Hepatocyte (in vitro differentiated cells): ENCODE results near the gene TTC5. TPM values are rescaled to one million over a fixed set of nuclear protein-coding genes. Genes with fewer than 3 reads are reported as not detected.
"Not testable (repeated sequence)": the region's sequence is repeated elsewhere in the genome, so short reads cannot be mapped to it uniquely, and the experiment has no call there.

ENCODE experiments used
- DNase-seq: peaks from one replicate; pipeline ENCODE4 v3.0.0-alpha.2; 2016; ENCODE audit warnings: low spot score
- H2AFZ ChIP-seq: fragments of 200-600 bp; sonication (generic); 2 replicates; pipeline ENCODE4 v1.6.0; 2016; ENCODE audit warnings: antibody characterized with exemption, mild to moderate bottlenecking
- H3K27ac ChIP-seq: fragments of 200-600 bp; sonication (generic); 2 replicates; pipeline ENCODE4 v1.5.1; 2016; ENCODE audit warnings: mild to moderate bottlenecking
- H3K27me3 ChIP-seq: fragments of 200-600 bp; sonication (generic); 2 replicates; pipeline ENCODE4 v1.6.1; 2016
- H3K36me3 ChIP-seq: fragments of 200-600 bp; sonication (generic); replicated peaks from 2 replicates; pipeline ENCODE4 v1.5.1; 2016; ENCODE audit warnings: low read depth; ENCODE audit not compliant: insufficient read depth
- H3K4me1 ChIP-seq: fragments of 200-600 bp; sonication (generic); 2 replicates; pipeline ENCODE4 v1.5.1; 2016; ENCODE audit warnings: mild to moderate bottlenecking, moderate library complexity; ENCODE audit not compliant: insufficient read depth
- H3K4me2 ChIP-seq: fragments of 200-600 bp; sonication (generic); 2 replicates; pipeline ENCODE4 v1.6.0; 2016
- H3K4me3 ChIP-seq: fragments of 200-600 bp; sonication (generic); 2 replicates; pipeline ENCODE4 v1.5.1; 2016; ENCODE audit warnings: mild to moderate bottlenecking
- H3K79me2 ChIP-seq: fragments of 200-600 bp; sonication (generic); 2 replicates; pipeline ENCODE4 v1.6.0; 2017; ENCODE audit warnings: mild to moderate bottlenecking
- H3K9me2 ChIP-seq: fragments of 200-600 bp; sonication (generic); replicated peaks from 2 replicates; pipeline ENCODE4 v1.6.0; 2017; ENCODE audit warnings: mild to moderate bottlenecking; ENCODE audit not compliant: insufficient read depth
- H3K9me3 ChIP-seq: fragments of 200-600 bp; sonication (generic); 2 replicates; pipeline ENCODE4 v1.5.1; 2016; ENCODE audit warnings: low read depth, mild to moderate bottlenecking
- H4K20me1 ChIP-seq: fragments of 200-600 bp; sonication (generic); 2 replicates; pipeline ENCODE4 v1.6.0; 2016; ENCODE audit warnings: mild to moderate bottlenecking; ENCODE audit not compliant: insufficient read depth, poor library complexity, severe bottlenecking
- EZH2 ChIP-seq: fragments of 200-600 bp; sonication (generic); IDR thresholded peaks from 2 replicates; pipeline ENCODE4 v1.6.1; 2016; ENCODE audit warnings: antibody characterized with exemption, mild to moderate bottlenecking, borderline replicate concordance
- EZH2phosphoT487 ChIP-seq: fragments of 200-600 bp; sonication (generic); IDR thresholded peaks from one replicate; pipeline ENCODE4 v1.6.1; 2018; ENCODE audit warnings: antibody characterized with exemption, mild to moderate bottlenecking, low read depth, moderate library complexity; ENCODE audit not compliant: unreplicated experiment, severe bottlenecking
- WGBS: methylation state at CpG from one replicate; pipeline ENCODE4 v1.1.6; 2016; ENCODE audit warnings: low lambda C conversion rate; ENCODE audit errors: missing lambda C conversion rate; 5-methylcytosine and 5-hydroxymethylcytosine counted together
- polyA plus RNA-seq: library from polyadenylated mRNA; unstranded; fragments of >200 nt; fragmentation: Nextera tagmentation; extraction: Ambion mirVana; gene quantifications from 2 replicates; pipeline ENCODE4 v1.2.1, GENCODE V29; 2016
- small RNA-seq: library from RNA; depleted of rRNA; stranded (forward); fragments of <200 nt; gene quantifications from one replicate; pipeline ENCODE3, GENCODE V24; 2014
- total RNA-seq: library from RNA; depleted of rRNA; stranded (reverse); fragments of >200 nt; gene quantifications from 2 replicates; pipeline ENCODE4 v1.2.3, GENCODE V29; 2014
- TF ChIP-seq, protein P1 (sequence below): fragments of 200-600 bp; sonication (generic); IDR thresholded peaks from 2 replicates; pipeline ENCODE4 v1.5.1; 2016; ENCODE audit warnings: antibody characterized with exemption, mild to moderate bottlenecking; ENCODE audit not compliant: poor library complexity

TTC5 gene
- total and polyA plus RNA-seq, 2 experiments from 2014 or later: 10.8 to 17.4 TPM

DNA sequence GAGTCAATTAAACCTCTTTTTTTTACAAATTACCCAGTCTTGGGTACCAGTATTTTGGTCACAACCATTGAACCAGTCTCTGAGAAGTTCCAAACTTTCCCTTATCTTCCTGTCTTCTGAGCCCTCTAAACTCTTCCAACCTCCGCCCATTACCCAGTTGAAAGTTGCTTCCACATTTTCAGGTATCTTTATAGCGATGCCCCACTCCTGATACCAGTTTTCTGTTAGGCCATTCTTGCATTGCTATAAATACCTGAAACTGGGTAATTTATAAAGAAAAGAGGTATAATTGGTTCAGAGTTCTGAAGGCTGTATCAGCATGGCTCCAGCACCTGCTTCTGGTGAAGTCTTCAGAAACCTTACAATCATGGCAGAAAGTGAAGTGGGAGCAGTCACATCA, 31.7 kb downstream of the TTC5 start:
- no peaks in the 10 kb centered on the region for H3K27me3 ChIP-seq
- no peak for DNase-seq
- TF ChIP-seq, protein P1, sequence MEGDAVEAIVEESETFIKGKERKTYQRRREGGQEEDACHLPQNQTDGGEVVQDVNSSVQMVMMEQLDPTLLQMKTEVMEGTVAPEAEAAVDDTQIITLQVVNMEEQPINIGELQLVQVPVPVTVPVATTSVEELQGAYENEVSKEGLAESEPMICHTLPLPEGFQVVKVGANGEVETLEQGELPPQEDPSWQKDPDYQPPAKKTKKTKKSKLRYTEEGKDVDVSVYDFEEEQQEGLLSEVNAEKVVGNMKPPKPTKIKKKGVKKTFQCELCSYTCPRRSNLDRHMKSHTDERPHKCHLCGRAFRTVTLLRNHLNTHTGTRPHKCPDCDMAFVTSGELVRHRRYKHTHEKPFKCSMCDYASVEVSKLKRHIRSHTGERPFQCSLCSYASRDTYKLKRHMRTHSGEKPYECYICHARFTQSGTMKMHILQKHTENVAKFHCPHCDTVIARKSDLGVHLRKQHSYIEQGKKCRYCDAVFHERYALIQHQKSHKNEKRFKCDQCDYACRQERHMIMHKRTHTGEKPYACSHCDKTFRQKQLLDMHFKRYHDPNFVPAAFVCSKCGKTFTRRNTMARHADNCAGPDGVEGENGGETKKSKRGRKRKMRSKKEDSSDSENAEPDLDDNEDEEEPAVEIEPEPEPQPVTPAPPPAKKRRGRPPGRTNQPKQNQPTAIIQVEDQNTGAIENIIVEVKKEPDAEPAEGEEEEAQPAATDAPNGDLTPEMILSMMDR: no peak
- TF ChIP-seq EZH2 (no peak), EZH2phosphoT487 (no peak)
- H4K20me1 ChIP-seq: no peaks in the 10 kb centered on the region
- no peaks in the 10 kb centered on the region for H3K4me1 ChIP-seq
- H3K4me2 ChIP-seq: no peak overlapping the region
- H3K79me2 ChIP-seq: no peaks in the 10 kb centered on the region
- H3K9me2 ChIP-seq: no peaks in the 10 kb centered on the region
- H3K9me3 ChIP-seq: no peaks in the 10 kb centered on the region
- H2AFZ ChIP-seq: no peak overlapping the region
- H3K27ac ChIP-seq: no peak overlapping the region
- H3K4me3 ChIP-seq: no peak overlapping the region
- H3K36me3 ChIP-seq: no peaks in the 10 kb centered on the region
- 98% methylated on average over 2 of the region's 2 CpGs for WGBS

DNA sequence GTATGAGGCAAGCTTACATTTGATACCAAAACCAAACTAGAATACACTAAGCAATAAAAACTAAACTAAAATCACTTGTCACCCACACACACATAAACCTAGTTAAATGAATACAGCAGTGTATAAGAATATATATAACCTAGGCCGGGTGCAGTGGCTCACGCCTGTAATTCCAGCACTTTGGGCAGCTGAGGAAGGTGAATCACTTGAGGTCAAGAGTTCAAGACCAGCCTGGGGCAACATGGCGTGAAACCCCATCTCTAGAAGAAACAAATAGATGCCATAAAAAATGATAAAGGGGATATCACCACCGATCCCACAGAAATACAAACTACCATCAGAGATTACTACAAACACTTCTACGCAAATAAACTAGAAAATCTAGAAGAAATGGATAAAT, 41.4 kb downstream of the TTC5 start:
- DNase-seq, H2AFZ ChIP-seq, H3K27ac ChIP-seq, H3K4me1 ChIP-seq, H3K9me3 ChIP-seq, H3K9me2 ChIP-seq, H3K4me2 ChIP-seq, H3K4me3 ChIP-seq, H3K27me3 ChIP-seq, H4K20me1 ChIP-seq, H3K79me2 ChIP-seq, H3K36me3 ChIP-seq: not testable (repeated sequence)
- WGBS: 89% methylated on average over 5 of the region's 5 CpGs

DNA sequence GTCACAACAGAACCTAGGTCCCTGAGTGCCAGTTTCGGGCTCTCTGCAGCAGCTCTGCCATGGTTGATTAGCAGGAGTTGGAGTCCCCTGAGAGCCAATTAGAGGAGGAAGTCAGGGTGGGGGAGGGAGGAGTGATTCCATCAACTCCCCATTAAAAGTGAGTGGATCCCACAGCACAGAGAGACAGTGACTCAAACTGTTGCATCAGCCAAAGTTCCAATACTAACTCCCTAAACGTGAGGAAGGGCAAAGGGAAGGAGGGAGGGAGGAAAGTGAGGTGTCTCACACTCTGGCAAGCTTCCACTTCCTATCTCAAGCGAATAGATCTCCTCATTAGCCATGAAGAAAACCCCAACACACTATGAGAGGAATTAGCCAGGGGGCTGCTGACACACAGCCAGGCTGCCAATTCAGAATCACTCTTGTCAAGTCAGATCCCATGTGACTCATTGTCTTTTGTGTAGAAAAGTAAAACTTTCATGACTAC, 43.1 kb downstream of the TTC5 start:
- no peak for DNase-seq
- Histone ChIP-seq H3K4me2 (no peak overlapping the region), H3K4me3 (no peak overlapping the region), H3K9me2 (no peaks in the 10 kb centered on the region), H3K9me3 (no peaks in the 10 kb centered on the region), H3K27me3 (no peaks in the 10 kb centered on the region), H3K27ac (no peak overlapping the region), H2AFZ (no peak overlapping the region), H4K20me1 (no peaks in the 10 kb centered on the region), H3K79me2 (no peaks in the 10 kb centered on the region), H3K4me1 (no peaks in the 10 kb centered on the region), H3K36me3 (no peaks in the 10 kb centered on the region)
- WGBS: 41% methylated on average over 3 of the region's 3 CpGs
- TF ChIP-seq, protein P1: no peak
- no peak for TF ChIP-seq EZH2
- TF ChIP-seq EZH2phosphoT487: no peak

DNA sequence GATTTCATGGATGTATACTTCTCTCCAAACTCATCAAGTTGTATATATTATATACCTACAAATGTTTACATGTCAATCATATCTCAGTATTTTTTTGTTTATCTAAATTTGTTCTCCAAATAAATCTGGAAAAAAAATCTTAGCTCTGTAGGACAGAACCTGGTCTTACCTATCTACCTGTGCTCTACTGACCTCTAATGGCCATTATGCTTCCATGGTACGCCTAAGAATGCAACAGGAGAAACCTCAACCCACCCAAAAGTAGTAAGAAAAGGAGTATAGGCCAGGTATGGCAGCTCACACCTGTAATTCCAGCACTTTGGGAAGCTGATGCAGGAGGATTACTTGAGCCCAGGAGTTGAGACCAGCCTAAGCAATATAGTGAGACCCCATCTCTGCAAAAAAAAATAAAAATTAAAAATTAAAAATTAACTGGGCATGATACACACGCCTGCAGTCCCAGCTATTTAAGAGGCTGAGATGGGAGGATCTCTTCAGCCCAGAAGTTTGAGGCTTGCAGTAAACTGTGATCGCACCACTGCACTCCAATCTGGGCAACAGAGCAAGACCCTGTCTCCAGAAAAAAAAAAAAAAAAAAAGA, 58.0 kb downstream of the TTC5 start:
- Histone ChIP-seq H3K27ac (no peak overlapping the region), H3K9me3 (no peaks in the 10 kb centered on the region), H3K4me1 (no peaks in the 10 kb centered on the region), H3K36me3 (no peaks in the 10 kb centered on the region), H2AFZ (no peak overlapping the region), H4K20me1 (no peaks in the 10 kb centered on the region), H3K4me2 (no peak overlapping the region), H3K9me2 (no peaks in the 10 kb centered on the region), H3K4me3 (no peak overlapping the region), H3K79me2 (no peaks in the 10 kb centered on the region), H3K27me3 (no peaks in the 10 kb centered on the region)
- no peak for DNase-seq
- TF ChIP-seq, protein P1: peak; percentile 3
- no peak for TF ChIP-seq EZH2phosphoT487
- WGBS: 66% methylated on average over 3 of the region's 3 CpGs

Small RNAs within 50 kb of the gene (small RNA-seq; reads per million reads assigned to genes)
- gene SNORA79B (0.16 reads per million), gene SNORD126 (670 reads per million, percentile 99 among the genes with 10 or more reads in this experiment)

Other genes with a start within 250 kb of the TTC5 start
- not detected in 2 replicates for gene OR4L1, start 245.9 kb downstream of the TTC5 start, total RNA-seq
- not detected in 2 replicates for gene OR4L1, start 245.9 kb downstream of the TTC5 start, polyA plus RNA-seq
- gene OR4K17, start 195.2 kb downstream of the TTC5 start, total RNA-seq: not detected in 2 replicates
- gene OR4K17, start 195.2 kb downstream of the TTC5 start, polyA plus RNA-seq: not detected in 2 replicates
- gene OR4N5, start 167.1 kb downstream of the TTC5 start, total RNA-seq: not detected in 2 replicates
- gene OR4N5, start 167.1 kb downstream of the TTC5 start, polyA plus RNA-seq: not detected in 2 replicates
- gene OR11G2, start 115.1 kb downstream of the TTC5 start, total RNA-seq: not detected in 2 replicates
- not detected in 2 replicates for gene OR11G2, start 115.1 kb downstream of the TTC5 start, polyA plus RNA-seq
- gene OR11H6, start 82.2 kb downstream of the TTC5 start, total RNA-seq: not detected in 2 replicates
- not detected in 2 replicates for gene OR11H6, start 82.2 kb downstream of the TTC5 start, polyA plus RNA-seq
- not detected in 2 replicates for gene OR11H7, start 77.0 kb downstream of the TTC5 start, total RNA-seq
- gene OR11H7, start 77.0 kb downstream of the TTC5 start, polyA plus RNA-seq: not detected in 2 replicates
- gene OR11H4, start 66.7 kb downstream of the TTC5 start, total RNA-seq: not detected in 2 replicates
- gene OR11H4, start 66.7 kb downstream of the TTC5 start, polyA plus RNA-seq: not detected in 2 replicates
- 84.8 and 88.5 TPM in 2 replicates for gene CCNB1IP1, start 27.3 kb upstream of the TTC5 start, total RNA-seq
- 21.0 and 21.3 TPM in 2 replicates for gene CCNB1IP1, start 27.3 kb upstream of the TTC5 start, polyA plus RNA-seq
- 9.8 and 13.9 TPM in 2 replicates for gene PARP2, start 37.7 kb upstream of the TTC5 start, total RNA-seq
- gene PARP2, start 37.7 kb upstream of the TTC5 start, polyA plus RNA-seq: 23.4 and 28.5 TPM in 2 replicates
- gene TEP1, start 107.5 kb upstream of the TTC5 start, total RNA-seq: 24.4 and 29.4 TPM in 2 replicates
- gene TEP1, start 107.5 kb upstream of the TTC5 start, polyA plus RNA-seq: 10.7 and 12.0 TPM in 2 replicates
- gene KLHL33, start 130.2 kb upstream of the TTC5 start, total RNA-seq: not detected in 2 replicates
- 0.05 and 0.19 TPM in 2 replicates for gene KLHL33, start 130.2 kb upstream of the TTC5 start, polyA plus RNA-seq
- 51.6 and 60.1 TPM in 2 replicates for gene OSGEP, start 148.9 kb upstream of the TTC5 start, total RNA-seq
- 36.2 and 41.3 TPM in 2 replicates for gene OSGEP, start 148.9 kb upstream of the TTC5 start, polyA plus RNA-seq
- 56.5 and 84.2 TPM in 2 replicates for gene APEX1, start 149.3 kb upstream of the TTC5 start, total RNA-seq
- 147 and 148 TPM in 2 replicates for gene APEX1, start 149.3 kb upstream of the TTC5 start, polyA plus RNA-seq
- gene PIP4P1, start 155.5 kb upstream of the TTC5 start, total RNA-seq: 40.1 and 48.2 TPM in 2 replicates
- 85.0 and 85.9 TPM in 2 replicates for gene PIP4P1, start 155.5 kb upstream of the TTC5 start, polyA plus RNA-seq
- gene PNP, start 163.5 kb upstream of the TTC5 start, total RNA-seq: 69.2 and 81.2 TPM in 2 replicates
- 51.0 and 60.4 TPM in 2 replicates for gene PNP, start 163.5 kb upstream of the TTC5 start, polyA plus RNA-seq
- gene RNASE10, start 199.6 kb upstream of the TTC5 start, total RNA-seq: not detected in 2 replicates
- gene RNASE10, start 199.6 kb upstream of the TTC5 start, polyA plus RNA-seq: 0.54 and 1.00 TPM in 2 replicates